Mammary epithelial cell (primary cell): ENCODE measurements around the gene MYO18A.
"Not testable (repeated sequence)": the region's sequence is repeated elsewhere in the genome, so short reads cannot be mapped to it uniquely, and the experiment has no call there.

ENCODE experiments used
- EZH2 ChIP-seq: IDR thresholded peaks from 2 replicates; pipeline ENCODE4 v1.6.1; 2012; ENCODE audit warnings: low read length, inconsistent platforms, borderline replicate concordance
- TF ChIP-seq, protein P1 (sequence below), 2 donors: IDR thresholded peaks in 1 of 2; conservative IDR thresholded peaks in 1 of 2; 2 replicates each; pipeline ENCODE4 v1.5.1; 2011 to 2012; ENCODE audit warnings: inconsistent platforms in 2 of 2, low read length in 2 of 2, mild to moderate bottlenecking in 2 of 2, control low read depth in 1 of 2, low read depth in 1 of 2; ENCODE audit not compliant: insufficient read depth in 1 of 2; ENCODE audit errors: extremely low read depth in 1 of 2

DNA sequence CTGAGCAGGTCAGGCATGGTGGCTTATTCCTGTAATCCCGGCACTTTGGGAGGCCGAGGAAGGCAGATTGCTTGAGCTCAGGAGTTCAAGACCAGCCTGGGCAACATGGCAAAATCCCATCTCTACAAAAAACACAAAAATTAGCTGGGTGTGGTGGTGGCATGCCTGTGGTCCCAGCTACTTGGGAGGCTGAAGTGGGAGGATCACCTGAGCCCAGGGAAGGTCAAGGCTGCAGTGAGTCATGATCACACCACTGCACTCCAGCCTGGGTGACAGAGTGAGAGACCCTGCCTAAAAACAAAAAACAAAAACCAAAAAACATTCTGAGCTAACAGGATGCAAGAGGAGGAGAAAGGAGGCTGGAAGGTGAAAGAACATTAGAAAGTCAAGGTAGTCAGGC is 33.0 kb downstream of the MYO18A start:
- TF ChIP-seq, protein P1, sequence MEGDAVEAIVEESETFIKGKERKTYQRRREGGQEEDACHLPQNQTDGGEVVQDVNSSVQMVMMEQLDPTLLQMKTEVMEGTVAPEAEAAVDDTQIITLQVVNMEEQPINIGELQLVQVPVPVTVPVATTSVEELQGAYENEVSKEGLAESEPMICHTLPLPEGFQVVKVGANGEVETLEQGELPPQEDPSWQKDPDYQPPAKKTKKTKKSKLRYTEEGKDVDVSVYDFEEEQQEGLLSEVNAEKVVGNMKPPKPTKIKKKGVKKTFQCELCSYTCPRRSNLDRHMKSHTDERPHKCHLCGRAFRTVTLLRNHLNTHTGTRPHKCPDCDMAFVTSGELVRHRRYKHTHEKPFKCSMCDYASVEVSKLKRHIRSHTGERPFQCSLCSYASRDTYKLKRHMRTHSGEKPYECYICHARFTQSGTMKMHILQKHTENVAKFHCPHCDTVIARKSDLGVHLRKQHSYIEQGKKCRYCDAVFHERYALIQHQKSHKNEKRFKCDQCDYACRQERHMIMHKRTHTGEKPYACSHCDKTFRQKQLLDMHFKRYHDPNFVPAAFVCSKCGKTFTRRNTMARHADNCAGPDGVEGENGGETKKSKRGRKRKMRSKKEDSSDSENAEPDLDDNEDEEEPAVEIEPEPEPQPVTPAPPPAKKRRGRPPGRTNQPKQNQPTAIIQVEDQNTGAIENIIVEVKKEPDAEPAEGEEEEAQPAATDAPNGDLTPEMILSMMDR (conservative IDR thresholded peaks at IDR 0.05 in 1 of 2, IDR thresholded peaks at IDR 0.05 in 1 of 2; ENCODE audit: extremely low read depth in 1 of 2, insufficient read depth in 1 of 2, low read depth in 1 of 2, low read length in 2 of 2) = not testable (repeated sequence)
- not testable (repeated sequence) for TF ChIP-seq EZH2
